Measurements from ENCODE around the gene ZNF70.

The ZNF70 gene

GRCh38 chr22:23690713-23691112 lies 60.2 kb downstream of the ZNF70 start, which contains the start of gene RGL4:
RGL4 (plus strand) TSS chr22:23691013; CDS start chr22:23692031, 1,018 bp downstream.
- DNase-seq, result no peak

- no peak for DNase-seq
These were observed 61.5 kb downstream of the ZNF70 start for GRCh38 chr22:23689414-23689813.
